ENCODE data around the gene ANKRD31. TPM values are rescaled to one million over a fixed set of nuclear protein-coding genes. Genes with fewer than 3 reads are reported as not detected.
"Not testable (repeated sequence)": the region's sequence is repeated elsewhere in the genome, so short reads cannot be mapped to it uniquely, and the experiment has no call there.

The ANKRD31 gene
- total RNA-seq, 1 experiment from 2014 or later = not detected

- BruUV-seq (replicated peaks) = no TSS peak
- no peak overlapping the region for H3K4me3 ChIP-seq (ENCODE audit: low read depth in 2 of 2, low read length in 2 of 2)
- intact Hi-C loops (cut with micrococcal nuclease; ENCODE audit: unreplicated experiment) (no loop called here), in situ Hi-C loops (cut with HindIII; ENCODE audit: low pct_unique_long_range_greater_than_20kb, low sequenced_read_pairs) (no loop called here)
- peaks cover 8% of the 10 kb centered on the region; the same call in 1 of the 2 replicates for H3K27me3 ChIP-seq (ENCODE audit: control insufficient read depth, insufficient read depth, low read length)
- no peaks in the 10 kb centered on the region for H3K4me1 ChIP-seq (ENCODE audit: control insufficient read depth, insufficient read depth, low read length)
- POLR2A ChIA-PET = no interaction called here
- CTCF ChIA-PET = no interaction called here
- ATAC-seq (no peak), DNase-seq (ENCODE audit: low read depth, low spot score) (no peak)
- no peaks in the 10 kb centered on the region for H3K36me3 ChIP-seq (ENCODE audit: control insufficient read depth, insufficient read depth, low read length)
- no peaks in the 10 kb centered on the region for H3K9me3 ChIP-seq (ENCODE audit: control insufficient read depth, insufficient read depth, low read depth, low read length)
- no peak for TF ChIP-seq TCF7L2 (IDR thresholded peaks at IDR 0.05; ENCODE audit: low read depth, low read length)
- no peak for TF ChIP-seq CTCF (IDR thresholded peaks at IDR 0.05)
- no peak for TF ChIP-seq REST (IDR thresholded peaks at IDR 0.05; ENCODE audit: insufficient read depth in 1 of 2, low read depth in 2 of 2, low read length in 1 of 2)
- H3K27ac ChIP-seq (ENCODE audit: low read length) = no peak overlapping the region
These were observed 50.9 kb downstream of the ANKRD31 start for GRCh38 chr5:75185763-75186162.

- POLR2A ChIA-PET; H3K27ac ChIP-seq (ENCODE audit: low read length); DNase-seq (ENCODE audit: low read depth, low spot score); in situ Hi-C loops (cut with HindIII; ENCODE audit: low pct_unique_long_range_greater_than_20kb, low sequenced_read_pairs); H3K4me1 ChIP-seq (ENCODE audit: control insufficient read depth, insufficient read depth, low read length); BruUV-seq (replicated peaks); H3K36me3 ChIP-seq (ENCODE audit: control insufficient read depth, insufficient read depth, low read length); H3K4me3 ChIP-seq (ENCODE audit: low read depth in 2 of 2, low read length in 2 of 2); H3K27me3 ChIP-seq (ENCODE audit: control insufficient read depth, insufficient read depth, low read length); H3K9me3 ChIP-seq (ENCODE audit: control insufficient read depth, insufficient read depth, low read depth, low read length); CTCF ChIA-PET; intact Hi-C loops (cut with micrococcal nuclease; ENCODE audit: unreplicated experiment); ATAC-seq: not testable (repeated sequence)
These were observed 60.7 kb downstream of the ANKRD31 start for GRCh38 chr5:75176009-75176408.

- intact Hi-C loops (cut with micrococcal nuclease; ENCODE audit: unreplicated experiment); H3K36me3 ChIP-seq (ENCODE audit: control insufficient read depth, insufficient read depth, low read length); in situ Hi-C loops (cut with HindIII; ENCODE audit: low pct_unique_long_range_greater_than_20kb, low sequenced_read_pairs); BruUV-seq (replicated peaks); DNase-seq (ENCODE audit: low read depth, low spot score); H3K4me3 ChIP-seq (ENCODE audit: low read depth in 2 of 2, low read length in 2 of 2); ATAC-seq; H3K27ac ChIP-seq (ENCODE audit: low read length); POLR2A ChIA-PET; H3K4me1 ChIP-seq (ENCODE audit: control insufficient read depth, insufficient read depth, low read length); H3K9me3 ChIP-seq (ENCODE audit: control insufficient read depth, insufficient read depth, low read depth, low read length); CTCF ChIA-PET; H3K27me3 ChIP-seq (ENCODE audit: control insufficient read depth, insufficient read depth, low read length): not testable (repeated sequence)
These were observed 61.8 kb downstream of the ANKRD31 start for GRCh38 chr5:75174872-75175271.

- CTCF ChIA-PET = no interaction called here
These were observed 67.2 kb downstream of the ANKRD31 start for GRCh38 chr5:75169516-75169915.

More at GRCh38 chr5:75169516-75169915, 67.2 kb downstream of the ANKRD31 start:
- BruUV-seq (replicated peaks) = no TSS peak
- Histone ChIP-seq H3K36me3 (ENCODE audit: control insufficient read depth, insufficient read depth, low read length) (no peaks in the 10 kb centered on the region), H3K27me3 (ENCODE audit: control insufficient read depth, insufficient read depth, low read length) (peaks cover 2% of the 10 kb centered on the region; the same call in 1 of the 2 replicates), H3K27ac (ENCODE audit: low read length) (no peak overlapping the region), H3K4me3 (ENCODE audit: low read depth in 2 of 2, low read length in 2 of 2) (no peak overlapping the region), H3K9me3 (ENCODE audit: control insufficient read depth, insufficient read depth, low read depth, low read length) (no peaks in the 10 kb centered on the region), H3K4me1 (ENCODE audit: control insufficient read depth, insufficient read depth, low read length) (no peaks in the 10 kb centered on the region)
- in situ Hi-C loops (cut with HindIII; ENCODE audit: low pct_unique_long_range_greater_than_20kb, low sequenced_read_pairs) = no loop called here
- DNase-seq (ENCODE audit: low read depth, low spot score) (no peak), ATAC-seq (no peak)
- POLR2A ChIA-PET = no interaction called here
- intact Hi-C loops (cut with micrococcal nuclease; ENCODE audit: unreplicated experiment) = no loop called here
- TF ChIP-seq CTCF (IDR thresholded peaks at IDR 0.05) (no peak), SIN3A (IDR thresholded peaks at IDR 0.05; ENCODE audit: borderline replicate concordance, insufficient read depth, low read depth, low read length) (no peak), REST (IDR thresholded peaks at IDR 0.05; ENCODE audit: insufficient read depth in 1 of 2, low read depth in 2 of 2, low read length in 1 of 2) (no peak), POLR2AphosphoS5 (IDR thresholded peaks at IDR 0.05; ENCODE audit: low read depth, low read length) (no peak), TCF7L2 (IDR thresholded peaks at IDR 0.05; ENCODE audit: low read depth, low read length) (no peak)

All from Panc1 (cell line).